GM23338 (cell line): ENCODE results near the gene MITF. TPM values are rescaled to one million over a fixed set of nuclear protein-coding genes. Genes with fewer than 3 reads are reported as not detected.

Experiments
- ATAC-seq: fragments of 200-7000 bp; cut with Tn5 transposase; 3 replicates; pipeline ENCODE4 v1.9.1; 2020
- DNase-seq: peaks from one replicate; pipeline ENCODE4 v3.0.0-alpha.2; 2015; ENCODE audit warnings: low spot score
- H2AFZ ChIP-seq: fragments of 200-600 bp; sonication (generic); 2 replicates; pipeline ENCODE4 v1.8.0; 2016; ENCODE audit warnings: antibody characterized with exemption, mild to moderate bottlenecking, moderate library complexity
- H3F3A ChIP-seq: fragments of 200-600 bp; sonication (generic); replicated peaks from 2 replicates; pipeline ENCODE4 v1.8.0; 2017; ENCODE audit warnings: antibody characterized with exemption, mixed run types, low read depth
- H3K27ac ChIP-seq: fragments of 200-600 bp; sonication (generic); 2 replicates; pipeline ENCODE4 v1.6.1; 2016; ENCODE audit warnings: low read depth
- H3K27me3 ChIP-seq: fragments of 200-600 bp; sonication (generic); 2 replicates; pipeline ENCODE4 v1.8.0; 2016; ENCODE audit warnings: mild to moderate bottlenecking, mixed run types, moderate library complexity; ENCODE audit not compliant: insufficient read depth
- H3K36me3 ChIP-seq: fragments of 200-600 bp; sonication (generic); 2 replicates; pipeline ENCODE4 v1.8.0; 2016; ENCODE audit warnings: mild to moderate bottlenecking; ENCODE audit not compliant: insufficient read depth
- H3K4me1 ChIP-seq: fragments of 200-600 bp; sonication (generic); 2 replicates; pipeline ENCODE4 v1.8.0; 2016; ENCODE audit warnings: mild to moderate bottlenecking, moderate library complexity; ENCODE audit not compliant: insufficient read depth
- H3K4me2 ChIP-seq: fragments of 200-600 bp; sonication (generic); 2 replicates; pipeline ENCODE4 v1.7.1; 2017; ENCODE audit warnings: mixed run types
- H3K4me3 ChIP-seq: fragments of 200-600 bp; sonication (generic); 2 replicates; pipeline ENCODE4 v1.6.1; 2016; ENCODE audit warnings: mixed run types
- H3K79me2 ChIP-seq: fragments of 200-600 bp; sonication (generic); replicated peaks from 2 replicates; pipeline ENCODE4 v1.8.0; 2017; ENCODE audit warnings: mild to moderate bottlenecking; ENCODE audit not compliant: insufficient read depth
- H3K9me2 ChIP-seq: fragments of 200-600 bp; sonication (generic); 2 replicates; pipeline ENCODE4 v1.8.0; 2017; ENCODE audit not compliant: insufficient read depth
- H4K20me1 ChIP-seq: fragments of 200-600 bp; sonication (generic); replicated peaks from 2 replicates; pipeline ENCODE4 v1.8.0; 2017; ENCODE audit warnings: mild to moderate bottlenecking; ENCODE audit not compliant: insufficient read depth
- H3K27ac Mint-ChIP-seq: 2 replicates; pipeline ENCODE4 v1.8.0; 2020; ENCODE audit warnings: inconsistent platforms, mild to moderate bottlenecking, moderate library complexity, mixed read lengths
- H3K27me3 Mint-ChIP-seq: 3 replicates; pipeline ENCODE4 v1.8.0; 2022; ENCODE audit warnings: low read depth, mild to moderate bottlenecking, moderate library complexity, mixed read lengths, inconsistent platforms; ENCODE audit not compliant: insufficient read depth, poor library complexity
- H3K36me3 Mint-ChIP-seq: 3 replicates; pipeline ENCODE4 v1.8.0; 2021; ENCODE audit warnings: low read depth, mild to moderate bottlenecking, inconsistent platforms, moderate library complexity, mixed read lengths
- H3K4me1 Mint-ChIP-seq: 3 replicates; pipeline ENCODE4 v1.8.0; 2020; ENCODE audit warnings: mild to moderate bottlenecking, inconsistent platforms, mixed read lengths
- H3K4me3 Mint-ChIP-seq: 3 replicates; pipeline ENCODE4 v1.8.0; 2021; ENCODE audit warnings: moderate library complexity, mild to moderate bottlenecking, inconsistent platforms, mixed read lengths
- H3K9me3 Mint-ChIP-seq: 3 replicates; pipeline ENCODE4 v1.8.0; 2020; ENCODE audit warnings: moderate library complexity, mild to moderate bottlenecking, inconsistent platforms, mixed read lengths
- CREB1 ChIP-seq: fragments of 250-450 bp; sonication (Bioruptor Pico); IDR thresholded peaks from 2 replicates; pipeline ENCODE4 v1.5.0; 2020; ENCODE audit warnings: low read depth, mild to moderate bottlenecking, moderate library complexity
- CTCF ChIP-seq, 2 experiments: fragments of 200-600 bp in 1 of 2; sonication (generic) in 1 of 2; conservative IDR thresholded peaks; 2 replicates each; pipeline versions ENCODE4 v1.5.1 to v1.6.1; 2016 to 2017; ENCODE audit warnings: antibody characterized with exemption in 2 of 2, low read depth in 2 of 2, mild to moderate bottlenecking in 2 of 2, moderate library complexity in 1 of 2
- EZH2 ChIP-seq: fragments of 200-600 bp; sonication (generic); IDR thresholded peaks from one replicate; pipeline ENCODE4 v1.8.0; 2017; ENCODE audit warnings: antibody characterized with exemption, mild to moderate bottlenecking, low read depth; ENCODE audit not compliant: unreplicated experiment
- EZH2phosphoT487 ChIP-seq: fragments of 200-600 bp; sonication (generic); IDR thresholded peaks from one replicate; pipeline ENCODE4 v1.8.1; 2018; ENCODE audit warnings: antibody characterized with exemption; ENCODE audit not compliant: unreplicated experiment
- JUNB ChIP-seq: IDR thresholded peaks from one replicate; pipeline ENCODE4 v1.6.1; 2016; ENCODE audit warnings: antibody characterized with exemption; ENCODE audit not compliant: unreplicated experiment
- NANOG ChIP-seq: IDR thresholded peaks from 2 replicates; pipeline ENCODE4 v1.6.1; 2016; ENCODE audit warnings: antibody characterized with exemption, borderline replicate concordance
- STAT1 ChIP-seq: IDR thresholded peaks from one replicate; pipeline ENCODE4 v1.6.1; 2016; ENCODE audit warnings: antibody characterized with exemption; ENCODE audit not compliant: unreplicated experiment
- ZNF114 ChIP-seq: fragments of 250-450 bp; sonication (Bioruptor Pico); IDR thresholded peaks from 2 replicates; pipeline ENCODE4 v1.5.0; 2020; ENCODE audit warnings: mild to moderate bottlenecking, moderate library complexity
- ZNF331 ChIP-seq: fragments of 250-450 bp; sonication (Bioruptor Pico); IDR thresholded peaks from 2 replicates; pipeline ENCODE4 v1.5.0; 2020; ENCODE audit warnings: low read depth, mild to moderate bottlenecking, moderate library complexity
- ZNF462 ChIP-seq: fragments of 250-450 bp; sonication (Bioruptor Pico); IDR thresholded peaks from 2 replicates; pipeline ENCODE4 v1.5.0; 2020; ENCODE audit warnings: mild to moderate bottlenecking, moderate library complexity
- polyA plus RNA-seq: library from polyadenylated mRNA; unstranded; fragments of >200 nt; fragmentation: Nextera tagmentation; extraction: Ambion mirVana; gene quantifications from 2 replicates; pipeline ENCODE4 v1.2.1, GENCODE V29; 2016
- total RNA-seq: library from RNA; depleted of rRNA; stranded (reverse); fragments of >200 nt; shearing (Covaris generic); gene quantifications from 2 replicates; pipeline ENCODE4 v1.2.3, GENCODE V29; 2014
- TF ChIP-seq, protein P1 (sequence below): IDR thresholded peaks from 2 replicates; pipeline ENCODE4 v1.6.1; 2016; ENCODE audit warnings: antibody characterized with exemption
- TF ChIP-seq, protein P2 (sequence below): IDR thresholded peaks from one replicate; pipeline ENCODE4 v1.6.1; 2018; ENCODE audit warnings: antibody characterized with exemption; ENCODE audit not compliant: unreplicated experiment

The MITF gene
- total and polyA plus RNA-seq, 2 experiments from 2014 or later = 1.9 to 2.4 TPM

- Mint-ChIP-seq H3K27ac (no peak overlapping the region), H3K27me3 (peaks cover 7% of the 10 kb centered on the region), H3K4me3 (no peak overlapping the region), H3K9me3 (no peaks in the 10 kb centered on the region), H3K36me3 (no peaks in the 10 kb centered on the region), H3K4me1 (peaks cover 20% of the 10 kb centered on the region)
- Histone ChIP-seq H3K4me1 (peaks cover 12% of the 10 kb centered on the region), H3K4me2 (peak overlapping the region; percentile 45), H3K79me2 (no peaks in the 10 kb centered on the region), H3K27ac (no peak overlapping the region), H4K20me1 (no peaks in the 10 kb centered on the region), H3K4me3 (no peak overlapping the region), H3K9me2 (0 out of 2 replicates have a peak, but pooled peaks cover 4% of the 10 kb centered on the region), H3F3A (no peaks in the 10 kb centered on the region), H2AFZ (no peak overlapping the region), H3K27me3 (no peaks in the 10 kb centered on the region), H3K36me3 (no peaks in the 10 kb centered on the region)
- DNase-seq (no peak), ATAC-seq (no peak)
- TF ChIP-seq, protein P1, sequence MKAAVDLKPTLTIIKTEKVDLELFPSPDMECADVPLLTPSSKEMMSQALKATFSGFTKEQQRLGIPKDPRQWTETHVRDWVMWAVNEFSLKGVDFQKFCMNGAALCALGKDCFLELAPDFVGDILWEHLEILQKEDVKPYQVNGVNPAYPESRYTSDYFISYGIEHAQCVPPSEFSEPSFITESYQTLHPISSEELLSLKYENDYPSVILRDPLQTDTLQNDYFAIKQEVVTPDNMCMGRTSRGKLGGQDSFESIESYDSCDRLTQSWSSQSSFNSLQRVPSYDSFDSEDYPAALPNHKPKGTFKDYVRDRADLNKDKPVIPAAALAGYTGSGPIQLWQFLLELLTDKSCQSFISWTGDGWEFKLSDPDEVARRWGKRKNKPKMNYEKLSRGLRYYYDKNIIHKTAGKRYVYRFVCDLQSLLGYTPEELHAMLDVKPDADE = no peak
- TF ChIP-seq NANOG = no peak
- TF ChIP-seq CTCF (conservative IDR thresholded peaks at IDR 0.05; ENCODE audit: low read depth in 2 of 2) = no peak
- TF ChIP-seq, protein P2, sequence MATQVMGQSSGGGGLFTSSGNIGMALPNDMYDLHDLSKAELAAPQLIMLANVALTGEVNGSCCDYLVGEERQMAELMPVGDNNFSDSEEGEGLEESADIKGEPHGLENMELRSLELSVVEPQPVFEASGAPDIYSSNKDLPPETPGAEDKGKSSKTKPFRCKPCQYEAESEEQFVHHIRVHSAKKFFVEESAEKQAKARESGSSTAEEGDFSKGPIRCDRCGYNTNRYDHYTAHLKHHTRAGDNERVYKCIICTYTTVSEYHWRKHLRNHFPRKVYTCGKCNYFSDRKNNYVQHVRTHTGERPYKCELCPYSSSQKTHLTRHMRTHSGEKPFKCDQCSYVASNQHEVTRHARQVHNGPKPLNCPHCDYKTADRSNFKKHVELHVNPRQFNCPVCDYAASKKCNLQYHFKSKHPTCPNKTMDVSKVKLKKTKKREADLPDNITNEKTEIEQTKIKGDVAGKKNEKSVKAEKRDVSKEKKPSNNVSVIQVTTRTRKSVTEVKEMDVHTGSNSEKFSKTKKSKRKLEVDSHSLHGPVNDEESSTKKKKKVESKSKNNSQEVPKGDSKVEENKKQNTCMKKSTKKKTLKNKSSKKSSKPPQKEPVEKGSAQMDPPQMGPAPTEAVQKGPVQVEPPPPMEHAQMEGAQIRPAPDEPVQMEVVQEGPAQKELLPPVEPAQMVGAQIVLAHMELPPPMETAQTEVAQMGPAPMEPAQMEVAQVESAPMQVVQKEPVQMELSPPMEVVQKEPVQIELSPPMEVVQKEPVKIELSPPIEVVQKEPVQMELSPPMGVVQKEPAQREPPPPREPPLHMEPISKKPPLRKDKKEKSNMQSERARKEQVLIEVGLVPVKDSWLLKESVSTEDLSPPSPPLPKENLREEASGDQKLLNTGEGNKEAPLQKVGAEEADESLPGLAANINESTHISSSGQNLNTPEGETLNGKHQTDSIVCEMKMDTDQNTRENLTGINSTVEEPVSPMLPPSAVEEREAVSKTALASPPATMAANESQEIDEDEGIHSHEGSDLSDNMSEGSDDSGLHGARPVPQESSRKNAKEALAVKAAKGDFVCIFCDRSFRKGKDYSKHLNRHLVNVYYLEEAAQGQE = no peak
- TF ChIP-seq ZNF114 = no peak
- TF ChIP-seq ZNF331 (CRISPR knock-in tag) = no peak
- no peak for TF ChIP-seq ZNF462 (CRISPR knock-in tag)
- TF ChIP-seq EZH2 = no peak
- no peak for TF ChIP-seq CREB1 (CRISPR knock-in tag)
- TF ChIP-seq JUNB = no peak
- no peak for TF ChIP-seq STAT1
- TF ChIP-seq EZH2phosphoT487 = no peak
These were observed 19.6 kb upstream of the MITF start for GRCh38 chr3:69719587-69720122.
